Hepatocyte (in vitro differentiated cells): Measurements from ENCODE around the gene SEMA5A. TPM values are rescaled to one million over a fixed set of nuclear protein-coding genes. Genes with fewer than 3 reads are reported as not detected.

Experiments
- DNase-seq: peaks from one replicate; pipeline ENCODE4 v3.0.0-alpha.2; 2016; ENCODE audit warnings: low spot score
- H2AFZ ChIP-seq: fragments of 200-600 bp; sonication (generic); 2 replicates; pipeline ENCODE4 v1.6.0; 2016; ENCODE audit warnings: antibody characterized with exemption, mild to moderate bottlenecking
- H3K27ac ChIP-seq: fragments of 200-600 bp; sonication (generic); 2 replicates; pipeline ENCODE4 v1.5.1; 2016; ENCODE audit warnings: mild to moderate bottlenecking
- H3K27me3 ChIP-seq: fragments of 200-600 bp; sonication (generic); 2 replicates; pipeline ENCODE4 v1.6.1; 2016
- H3K36me3 ChIP-seq: fragments of 200-600 bp; sonication (generic); replicated peaks from 2 replicates; pipeline ENCODE4 v1.5.1; 2016; ENCODE audit warnings: low read depth; ENCODE audit not compliant: insufficient read depth
- H3K4me1 ChIP-seq: fragments of 200-600 bp; sonication (generic); 2 replicates; pipeline ENCODE4 v1.5.1; 2016; ENCODE audit warnings: mild to moderate bottlenecking, moderate library complexity; ENCODE audit not compliant: insufficient read depth
- H3K4me2 ChIP-seq: fragments of 200-600 bp; sonication (generic); 2 replicates; pipeline ENCODE4 v1.6.0; 2016
- H3K4me3 ChIP-seq: fragments of 200-600 bp; sonication (generic); 2 replicates; pipeline ENCODE4 v1.5.1; 2016; ENCODE audit warnings: mild to moderate bottlenecking
- H3K79me2 ChIP-seq: fragments of 200-600 bp; sonication (generic); 2 replicates; pipeline ENCODE4 v1.6.0; 2017; ENCODE audit warnings: mild to moderate bottlenecking
- H3K9me2 ChIP-seq: fragments of 200-600 bp; sonication (generic); replicated peaks from 2 replicates; pipeline ENCODE4 v1.6.0; 2017; ENCODE audit warnings: mild to moderate bottlenecking; ENCODE audit not compliant: insufficient read depth
- H3K9me3 ChIP-seq: fragments of 200-600 bp; sonication (generic); 2 replicates; pipeline ENCODE4 v1.5.1; 2016; ENCODE audit warnings: low read depth, mild to moderate bottlenecking
- H4K20me1 ChIP-seq: fragments of 200-600 bp; sonication (generic); 2 replicates; pipeline ENCODE4 v1.6.0; 2016; ENCODE audit warnings: mild to moderate bottlenecking; ENCODE audit not compliant: insufficient read depth, poor library complexity, severe bottlenecking
- EZH2 ChIP-seq: fragments of 200-600 bp; sonication (generic); IDR thresholded peaks from 2 replicates; pipeline ENCODE4 v1.6.1; 2016; ENCODE audit warnings: antibody characterized with exemption, mild to moderate bottlenecking, borderline replicate concordance
- EZH2phosphoT487 ChIP-seq: fragments of 200-600 bp; sonication (generic); IDR thresholded peaks from one replicate; pipeline ENCODE4 v1.6.1; 2018; ENCODE audit warnings: antibody characterized with exemption, mild to moderate bottlenecking, low read depth, moderate library complexity; ENCODE audit not compliant: unreplicated experiment, severe bottlenecking
- WGBS: methylation state at CpG from one replicate; pipeline ENCODE4 v1.1.6; 2016; ENCODE audit warnings: low lambda C conversion rate; ENCODE audit errors: missing lambda C conversion rate; 5-methylcytosine and 5-hydroxymethylcytosine counted together
- polyA plus RNA-seq: library from polyadenylated mRNA; unstranded; fragments of >200 nt; fragmentation: Nextera tagmentation; extraction: Ambion mirVana; gene quantifications from 2 replicates; pipeline ENCODE4 v1.2.1, GENCODE V29; 2016
- total RNA-seq: library from RNA; depleted of rRNA; stranded (reverse); fragments of >200 nt; gene quantifications from 2 replicates; pipeline ENCODE4 v1.2.3, GENCODE V29; 2014
- TF ChIP-seq, protein P1 (sequence below): fragments of 200-600 bp; sonication (generic); IDR thresholded peaks from 2 replicates; pipeline ENCODE4 v1.5.1; 2016; ENCODE audit warnings: antibody characterized with exemption, mild to moderate bottlenecking; ENCODE audit not compliant: poor library complexity

SEMA5A gene
- total and polyA plus RNA-seq, 2 experiments from 2014 or later, result 10.7 to 21.7 TPM

DNA sequence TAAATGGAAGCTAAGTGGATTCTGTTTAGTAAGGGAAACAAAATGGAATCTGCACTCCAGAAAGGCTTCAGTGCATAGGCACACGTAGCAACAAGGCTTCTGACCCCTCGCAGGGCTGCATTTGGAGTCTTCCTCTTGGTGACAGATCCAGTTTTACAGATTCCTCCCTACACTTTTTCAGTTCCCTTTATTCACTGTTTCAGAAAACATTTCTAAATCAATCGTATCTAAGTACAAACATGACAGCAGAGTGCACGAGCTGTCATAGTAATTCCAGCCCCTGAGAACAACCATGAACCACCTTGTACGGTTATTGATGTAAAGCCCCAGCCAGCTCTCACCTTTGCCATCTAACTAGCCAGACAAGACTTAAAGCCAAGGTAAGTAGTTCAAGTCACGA is 491.6 kb downstream of the SEMA5A start:
- no peaks in the 10 kb centered on the region for H3K9me2 ChIP-seq
- no peak overlapping the region for H3K4me3 ChIP-seq
- H4K20me1 ChIP-seq, result no peaks in the 10 kb centered on the region
- no peaks in the 10 kb centered on the region for H3K9me3 ChIP-seq
- H3K36me3 ChIP-seq, result no peaks in the 10 kb centered on the region
- H3K79me2 ChIP-seq, result no peaks in the 10 kb centered on the region
- whole genome bisulfite sequencing, result 87% methylated on average over 6 of the region's 6 CpGs
- H3K27me3 ChIP-seq, result no peaks in the 10 kb centered on the region
- H3K4me2 ChIP-seq, result no peak overlapping the region
- no peaks in the 10 kb centered on the region for H3K4me1 ChIP-seq
- H2AFZ ChIP-seq, result no peak overlapping the region
- no peak overlapping the region for H3K27ac ChIP-seq
- TF ChIP-seq, protein P1, sequence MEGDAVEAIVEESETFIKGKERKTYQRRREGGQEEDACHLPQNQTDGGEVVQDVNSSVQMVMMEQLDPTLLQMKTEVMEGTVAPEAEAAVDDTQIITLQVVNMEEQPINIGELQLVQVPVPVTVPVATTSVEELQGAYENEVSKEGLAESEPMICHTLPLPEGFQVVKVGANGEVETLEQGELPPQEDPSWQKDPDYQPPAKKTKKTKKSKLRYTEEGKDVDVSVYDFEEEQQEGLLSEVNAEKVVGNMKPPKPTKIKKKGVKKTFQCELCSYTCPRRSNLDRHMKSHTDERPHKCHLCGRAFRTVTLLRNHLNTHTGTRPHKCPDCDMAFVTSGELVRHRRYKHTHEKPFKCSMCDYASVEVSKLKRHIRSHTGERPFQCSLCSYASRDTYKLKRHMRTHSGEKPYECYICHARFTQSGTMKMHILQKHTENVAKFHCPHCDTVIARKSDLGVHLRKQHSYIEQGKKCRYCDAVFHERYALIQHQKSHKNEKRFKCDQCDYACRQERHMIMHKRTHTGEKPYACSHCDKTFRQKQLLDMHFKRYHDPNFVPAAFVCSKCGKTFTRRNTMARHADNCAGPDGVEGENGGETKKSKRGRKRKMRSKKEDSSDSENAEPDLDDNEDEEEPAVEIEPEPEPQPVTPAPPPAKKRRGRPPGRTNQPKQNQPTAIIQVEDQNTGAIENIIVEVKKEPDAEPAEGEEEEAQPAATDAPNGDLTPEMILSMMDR, result no peak
- TF ChIP-seq EZH2phosphoT487 (no peak), EZH2 (no peak)
- DNase-seq, result no peak

DNA sequence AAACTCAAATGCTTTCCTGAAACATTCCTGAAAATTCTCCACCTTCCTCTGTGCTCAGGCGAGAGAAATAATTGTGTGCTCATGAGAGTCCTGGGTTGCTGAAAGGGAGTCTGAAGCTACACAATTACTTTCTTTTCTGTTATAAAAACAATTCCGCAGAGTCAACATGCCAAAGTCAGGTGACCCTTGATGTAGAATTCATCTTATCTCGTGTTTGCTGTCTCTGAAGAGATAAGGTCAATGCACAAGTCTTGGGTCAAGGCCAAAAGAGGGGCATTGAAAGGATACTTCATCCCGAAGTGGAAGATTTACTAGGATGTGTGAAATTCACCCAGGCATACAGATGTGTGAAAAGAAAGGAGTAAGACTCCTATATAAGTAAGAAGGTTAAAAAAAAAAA is 493.5 kb downstream of the SEMA5A start:
- no peaks in the 10 kb centered on the region for H3K9me2 ChIP-seq
- H3K4me3 ChIP-seq, result no peak overlapping the region
- no peaks in the 10 kb centered on the region for H4K20me1 ChIP-seq
- no peak for TF ChIP-seq EZH2phosphoT487
- TF ChIP-seq, protein P1, result no peak
- TF ChIP-seq EZH2, result no peak
- peak overlapping the region; percentile 1 for H3K4me2 ChIP-seq
- no peak for DNase-seq
- no peak overlapping the region for H3K27ac ChIP-seq
- no peaks in the 10 kb centered on the region for H3K27me3 ChIP-seq
- no peaks in the 10 kb centered on the region for H3K9me3 ChIP-seq
- 48% methylated on average over 4 of the region's 4 CpGs for WGBS
- no peaks in the 10 kb centered on the region for H3K36me3 ChIP-seq
- no peak overlapping the region for H2AFZ ChIP-seq
- no peaks in the 10 kb centered on the region for H3K4me1 ChIP-seq
- H3K79me2 ChIP-seq, result no peaks in the 10 kb centered on the region

DNA sequence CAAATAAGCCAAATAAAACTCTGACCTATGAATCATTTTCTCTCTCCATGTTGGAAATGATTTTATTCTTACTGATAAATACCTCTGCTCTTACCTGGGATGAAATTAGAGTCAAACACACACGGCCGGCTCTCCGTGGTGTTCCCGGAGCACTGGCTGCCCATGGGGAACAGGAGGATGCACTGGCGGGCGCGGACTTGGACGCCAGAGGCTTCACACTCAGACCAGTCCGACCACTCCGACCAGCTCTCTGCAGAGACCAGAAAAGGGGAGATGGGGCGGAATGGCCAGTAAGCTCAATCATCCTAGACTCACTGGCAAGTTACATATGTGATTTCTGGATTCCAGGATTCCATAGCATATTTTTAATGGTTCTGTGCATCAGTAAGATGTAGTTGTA is 494.1 kb downstream of the SEMA5A start:
- no peaks in the 10 kb centered on the region for H4K20me1 ChIP-seq
- H3K4me2 ChIP-seq, result peak overlapping the region; percentile 1
- H3K79me2 ChIP-seq, result no peaks in the 10 kb centered on the region
- no peak overlapping the region for H3K27ac ChIP-seq
- no peaks in the 10 kb centered on the region for H3K4me1 ChIP-seq
- TF ChIP-seq EZH2 (no peak), EZH2phosphoT487 (no peak)
- TF ChIP-seq, protein P1, result no peak
- H3K27me3 ChIP-seq, result no peaks in the 10 kb centered on the region
- H3K4me3 ChIP-seq, result no peak overlapping the region
- 97% methylated on average over 11 of the region's 11 CpGs for WGBS
- no peaks in the 10 kb centered on the region for H3K9me2 ChIP-seq
- H2AFZ ChIP-seq, result no peak overlapping the region
- no peak for DNase-seq
- H3K9me3 ChIP-seq, result no peaks in the 10 kb centered on the region
- no peaks in the 10 kb centered on the region for H3K36me3 ChIP-seq

DNA sequence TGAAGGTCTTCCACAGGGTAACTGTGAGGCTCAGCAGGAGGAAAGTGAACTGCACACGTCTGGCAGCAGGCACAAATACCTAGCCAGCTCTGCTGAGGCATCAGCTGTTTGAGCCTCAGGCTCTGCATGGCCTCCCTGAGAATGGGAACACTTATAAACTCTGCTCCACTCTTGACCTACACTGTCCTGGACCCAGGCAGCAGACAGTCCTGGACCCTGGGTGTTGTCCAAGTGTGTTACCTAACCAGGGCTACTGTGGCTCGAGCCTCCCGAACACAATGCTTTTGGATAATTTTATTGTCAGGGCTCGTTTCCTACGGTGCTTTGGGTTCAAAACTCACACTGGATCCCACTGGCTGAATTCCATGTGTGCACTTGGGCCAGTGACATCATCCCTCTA is 497.9 kb downstream of the SEMA5A start:
- Histone ChIP-seq H3K79me2 (no peaks in the 10 kb centered on the region), H3K4me1 (no peaks in the 10 kb centered on the region), H3K27ac (no peak overlapping the region), H3K4me2 (no peak overlapping the region), H3K36me3 (no peaks in the 10 kb centered on the region), H3K9me3 (no peaks in the 10 kb centered on the region), H2AFZ (no peak overlapping the region), H4K20me1 (no peaks in the 10 kb centered on the region), H3K27me3 (no peaks in the 10 kb centered on the region), H3K9me2 (no peaks in the 10 kb centered on the region), H3K4me3 (no peak overlapping the region)
- no peak for DNase-seq
- 98% methylated on average over 5 of the region's 5 CpGs for WGBS
- TF ChIP-seq EZH2, result no peak
- no peak for TF ChIP-seq EZH2phosphoT487
- TF ChIP-seq, protein P1, result no peak
